ENCODE results near the gene CLCNKB. TPM values are rescaled to one million over a fixed set of nuclear protein-coding genes. Genes with fewer than 3 reads are reported as not detected.
"Not testable (repeated sequence)": the region's sequence is repeated elsewhere in the genome, so short reads cannot be mapped to it uniquely, and the experiment has no call there.

CLCNKB gene
- total and polyA plus RNA-seq, 2 experiments from 2014 or later, result 1.3 to 1.9 TPM

DNA sequence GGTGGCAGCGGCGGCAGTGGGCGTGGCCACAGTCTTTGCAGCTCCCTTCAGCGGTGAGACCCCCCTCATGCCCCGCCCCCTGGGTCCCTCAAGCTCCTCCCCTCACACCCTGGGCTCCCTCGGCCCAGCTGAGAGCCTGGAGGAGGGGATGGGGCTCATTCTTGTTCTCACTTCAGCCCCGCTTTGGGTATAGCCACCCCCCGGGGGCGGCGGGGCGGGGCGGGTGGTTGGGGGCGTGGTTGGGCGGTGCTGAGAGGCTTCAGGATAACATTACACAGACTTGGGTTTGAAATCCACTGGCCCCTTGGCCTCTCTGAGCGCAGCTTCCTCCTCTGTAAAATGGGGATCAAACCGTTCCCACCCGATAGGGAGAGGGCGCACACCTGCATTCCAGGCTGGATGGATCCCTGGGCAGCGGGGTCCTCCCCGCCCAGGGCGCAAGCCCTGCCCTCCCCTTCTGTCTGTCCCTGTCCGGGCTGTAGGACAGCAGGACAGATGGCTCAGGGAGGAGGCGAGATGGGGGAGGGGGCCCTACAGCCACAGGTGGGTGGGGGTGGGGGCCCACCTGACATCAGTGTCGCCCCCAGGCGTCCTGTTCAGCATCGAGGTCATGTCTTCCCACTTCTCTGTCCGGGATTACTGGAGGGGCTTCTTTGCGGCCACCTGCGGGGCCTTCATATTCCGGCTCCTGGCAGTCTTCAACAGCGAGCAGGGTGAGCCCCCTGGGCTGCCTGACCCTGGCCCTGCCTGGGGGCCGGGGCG lies 16.7 kb upstream of the CLCNKB start (continued):
- TF ChIP-seq CTCF (conservative IDR thresholded peaks at IDR 0.05; ENCODE audit: low read depth in 2 of 2) (0 out of 4 replicates have a peak, but pooled peaks have one; percentile 4 to 11), POLR2AphosphoS5 (IDR thresholded peaks at IDR 0.05; ENCODE audit: low read depth) (peak; percentile 68)

DNA sequence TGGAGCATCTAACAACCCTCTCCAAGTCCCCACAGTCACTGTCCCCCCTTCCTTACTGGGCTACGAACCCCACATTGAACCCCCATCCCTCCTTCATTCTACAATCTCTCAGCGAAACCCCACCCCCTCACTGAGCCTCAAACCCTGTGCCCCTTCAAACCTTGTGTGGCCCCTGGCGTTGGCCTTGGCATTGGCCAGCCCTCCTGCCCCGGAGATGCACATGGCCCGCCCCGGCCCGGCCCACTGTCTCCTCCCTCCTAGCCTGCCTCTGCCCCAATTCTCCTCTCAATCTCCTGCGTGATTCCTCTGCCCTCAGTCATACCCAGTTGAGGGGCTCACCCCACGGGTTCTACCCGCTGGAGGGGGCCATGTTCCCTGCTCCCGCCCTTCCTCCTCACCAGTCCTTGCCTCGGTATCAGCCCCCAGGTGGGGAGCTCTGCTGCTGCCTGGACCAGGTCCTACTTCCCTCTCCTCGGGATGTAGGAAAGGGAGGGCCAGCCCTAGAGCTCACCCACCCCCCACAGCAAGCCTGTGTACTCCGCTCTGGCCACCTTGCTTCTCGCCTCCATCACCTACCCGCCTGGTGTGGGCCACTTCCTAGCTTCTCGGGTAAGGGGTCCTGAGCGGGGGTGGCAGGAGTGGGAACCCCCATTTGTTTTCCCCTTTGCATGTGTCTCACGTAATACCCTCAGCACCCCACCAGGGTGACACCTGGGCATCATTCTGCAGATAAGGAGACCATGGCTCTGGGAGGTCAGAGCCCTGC lies 15.2 kb upstream of the CLCNKB start:
- TF ChIP-seq CTCF (conservative IDR thresholded peaks at IDR 0.05; ENCODE audit: low read depth in 2 of 2) (0 out of 4 replicates have a peak, but pooled peaks of 1 of the 2 experiments have one; percentile 7), EZH2phosphoT487 (IDR thresholded peaks at IDR 0.05; ENCODE audit: unreplicated experiment) (no peak)
- TF ChIP-seq, protein P1, sequence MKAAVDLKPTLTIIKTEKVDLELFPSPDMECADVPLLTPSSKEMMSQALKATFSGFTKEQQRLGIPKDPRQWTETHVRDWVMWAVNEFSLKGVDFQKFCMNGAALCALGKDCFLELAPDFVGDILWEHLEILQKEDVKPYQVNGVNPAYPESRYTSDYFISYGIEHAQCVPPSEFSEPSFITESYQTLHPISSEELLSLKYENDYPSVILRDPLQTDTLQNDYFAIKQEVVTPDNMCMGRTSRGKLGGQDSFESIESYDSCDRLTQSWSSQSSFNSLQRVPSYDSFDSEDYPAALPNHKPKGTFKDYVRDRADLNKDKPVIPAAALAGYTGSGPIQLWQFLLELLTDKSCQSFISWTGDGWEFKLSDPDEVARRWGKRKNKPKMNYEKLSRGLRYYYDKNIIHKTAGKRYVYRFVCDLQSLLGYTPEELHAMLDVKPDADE (IDR thresholded peaks at IDR 0.05), result no peak
- no peaks in the 10 kb centered on the region for H3K9me2 ChIP-seq (ENCODE audit: insufficient read depth)
- peaks cover 14% of the 10 kb centered on the region for H3K4me1 ChIP-seq (ENCODE audit: insufficient read depth)
- ATAC-seq, result no peak
- no peaks in the 10 kb centered on the region for H4K20me1 ChIP-seq (replicated peaks; ENCODE audit: insufficient read depth)
- Mint-ChIP-seq H3K9me3 (no peaks in the 10 kb centered on the region), H3K36me3 (ENCODE audit: low read depth) (no peaks in the 10 kb centered on the region), H3K4me3 (no peak overlapping the region), H3K27ac (no peak overlapping the region), H3K4me1 (peaks cover 18% of the 10 kb centered on the region), H3K27me3 (ENCODE audit: insufficient read depth, low read depth, poor library complexity) (peaks cover 17% of the 10 kb centered on the region)
- H2AFZ ChIP-seq, result no peak overlapping the region
- no peak for DNase-seq (ENCODE audit: low spot score)
- no peaks in the 10 kb centered on the region for H3F3A ChIP-seq (replicated peaks; ENCODE audit: low read depth)
- no peaks in the 10 kb centered on the region for H3K36me3 ChIP-seq (ENCODE audit: insufficient read depth)
- no peak overlapping the region for H3K4me3 ChIP-seq
- H3K27me3 ChIP-seq (ENCODE audit: insufficient read depth), result no peaks in the 10 kb centered on the region
- H3K79me2 ChIP-seq (replicated peaks; ENCODE audit: insufficient read depth), result no peaks in the 10 kb centered on the region
- H3K4me2 ChIP-seq, result no peak overlapping the region
- no peak overlapping the region for H3K27ac ChIP-seq (ENCODE audit: low read depth)

DNA sequence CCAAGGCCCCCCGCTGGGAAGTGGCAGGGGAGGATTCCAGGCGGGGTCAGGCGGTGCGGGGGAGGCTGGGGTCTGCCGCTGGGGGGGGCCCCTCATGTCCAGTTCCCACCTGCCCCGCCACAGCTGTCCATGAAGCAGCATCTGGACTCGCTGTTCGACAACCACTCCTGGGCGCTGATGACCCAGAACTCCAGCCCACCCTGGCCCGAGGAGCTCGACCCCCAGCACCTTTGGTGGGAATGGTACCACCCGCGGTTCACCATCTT lies 14.6 kb upstream of the CLCNKB start:
- Mint-ChIP-seq H3K27me3 (ENCODE audit: insufficient read depth, low read depth, poor library complexity) (peaks cover 15% of the 10 kb centered on the region), H3K4me1 (peaks cover 18% of the 10 kb centered on the region)
- H3F3A ChIP-seq (replicated peaks; ENCODE audit: low read depth); H3K27ac Mint-ChIP-seq; H3K36me3 Mint-ChIP-seq (ENCODE audit: low read depth); H3K27ac ChIP-seq (ENCODE audit: low read depth); H2AFZ ChIP-seq; H3K27me3 ChIP-seq (ENCODE audit: insufficient read depth); H3K79me2 ChIP-seq (replicated peaks; ENCODE audit: insufficient read depth); DNase-seq (ENCODE audit: low spot score); ATAC-seq; H3K36me3 ChIP-seq (ENCODE audit: insufficient read depth); H3K9me3 Mint-ChIP-seq; H3K4me3 Mint-ChIP-seq; H3K4me3 ChIP-seq; H4K20me1 ChIP-seq (replicated peaks; ENCODE audit: insufficient read depth); H3K4me2 ChIP-seq; H3K9me2 ChIP-seq (ENCODE audit: insufficient read depth): not testable (repeated sequence)
- peaks cover 14% of the 10 kb centered on the region for H3K4me1 ChIP-seq (ENCODE audit: insufficient read depth)
